ENCODE data around the gene WDR83.
A peak's percentile ranks its signal among the peaks of the same experiment; 100 is the strongest.

Gene WDR83

GRCh38 chr19:12667731-12668302 lies 1.2 kb downstream of the WDR83 start:
- no peak for TF ChIP-seq CTCF (IDR thresholded peaks at IDR 0.05; ENCODE audit: low read depth, low read length)
- no peak for DNase-seq (ENCODE audit: low read depth in 2 of 2)
- H3K4me3 ChIP-seq (replicated peaks in 1 of 2; ENCODE audit: low read depth in 2 of 2, low read length in 2 of 2) = peak overlapping the region in 1 of 2 donors; percentile 96

DNA sequence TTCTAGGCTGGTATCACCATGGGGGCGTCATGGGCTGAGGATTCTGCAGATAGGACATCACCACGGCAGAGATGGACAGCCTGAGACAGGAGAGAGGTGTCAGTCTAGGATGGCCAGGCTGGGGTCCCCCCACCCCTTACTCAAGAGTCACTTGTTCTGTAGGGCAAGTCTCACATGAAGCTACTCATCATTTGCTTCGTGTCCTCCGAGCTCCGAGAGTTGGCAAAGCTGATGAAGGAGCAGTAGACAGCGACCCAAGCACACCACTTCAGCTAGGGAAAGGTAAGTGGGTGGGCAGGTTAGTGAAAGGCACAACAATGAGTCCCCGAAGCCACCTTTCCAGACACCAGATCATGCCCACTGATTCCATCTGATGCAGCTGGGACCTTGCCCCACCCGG lies 1.7 kb downstream of the WDR83 start:
- no peak for DNase-seq (ENCODE audit: low read depth in 2 of 2)
- peak overlapping the region; percentile 96 to 98 for H3K4me3 ChIP-seq (replicated peaks in 1 of 2; ENCODE audit: low read depth in 2 of 2, low read length in 2 of 2)
- TF ChIP-seq CTCF (IDR thresholded peaks at IDR 0.05; ENCODE audit: low read depth, low read length) = no peak

- TF ChIP-seq CTCF (IDR thresholded peaks at IDR 0.05; ENCODE audit: low read depth, low read length) = no peak
- DNase-seq (ENCODE audit: low read depth in 2 of 2) = peak; percentile 57 to 64
- H3K4me3 ChIP-seq (replicated peaks in 1 of 2; ENCODE audit: low read depth in 2 of 2, low read length in 2 of 2) = peak overlapping the region; percentile 96 to 98
Measured at GRCh38 chr19:12668932-12669269, 2.3 kb downstream of the WDR83 start.

- TF ChIP-seq CTCF (IDR thresholded peaks at IDR 0.05; ENCODE audit: low read depth, low read length) = no peak
- H3K4me3 ChIP-seq (replicated peaks in 1 of 2; ENCODE audit: low read depth in 2 of 2, low read length in 2 of 2) = peak overlapping the region; percentile 96 to 98
- peak; percentile 89 to 91 for DNase-seq (ENCODE audit: low read depth in 2 of 2)
Measured at GRCh38 chr19:12669270-12670158, 2.9 kb downstream of the WDR83 start.

- no peak for DNase-seq (ENCODE audit: low read depth in 2 of 2)
- no peak for TF ChIP-seq CTCF (IDR thresholded peaks at IDR 0.05; ENCODE audit: low read depth, low read length)
- H3K4me3 ChIP-seq (replicated peaks in 1 of 2; ENCODE audit: low read depth in 2 of 2, low read length in 2 of 2) = peak overlapping the region; percentile 96 to 98
Measured at GRCh38 chr19:12670159-12670928, 3.7 kb downstream of the WDR83 start.

GRCh38 chr19:12672744-12673143 lies 6.1 kb downstream of the WDR83 start:
- no peak for DNase-seq (ENCODE audit: low read depth in 2 of 2)
- no peak overlapping the region for H3K4me3 ChIP-seq (replicated peaks in 1 of 2; ENCODE audit: low read depth in 2 of 2, low read length in 2 of 2)
- no peak for TF ChIP-seq CTCF (IDR thresholded peaks at IDR 0.05; ENCODE audit: low read depth, low read length)

Measured in cardiac fibroblast (primary cell).